Glutamatergic neuron (in vitro differentiated cells): ENCODE results near the gene NAGA. TPM values are rescaled to one million over a fixed set of nuclear protein-coding genes. Genes with fewer than 3 reads are reported as not detected.
A peak's percentile ranks its signal among the peaks of the same experiment; 100 is the strongest.
"Not testable (repeated sequence)": the region's sequence is repeated elsewhere in the genome, so short reads cannot be mapped to it uniquely, and the experiment has no call there.

Source experiments
- DNase-seq: peaks from one replicate; pipeline ENCODE4 v3.0.0; 2022
- H3K27ac Mint-ChIP-seq: one replicate; pipeline ENCODE4 v1.8.0; 2020; ENCODE audit warnings: mild to moderate bottlenecking, mixed read lengths, inconsistent platforms; ENCODE audit not compliant: unreplicated experiment
- H3K27me3 Mint-ChIP-seq: one replicate; pipeline ENCODE4 v1.8.0; 2020; ENCODE audit warnings: mild to moderate bottlenecking, moderate library complexity, mixed read lengths, inconsistent platforms; ENCODE audit not compliant: unreplicated experiment
- H3K36me3 Mint-ChIP-seq: one replicate; pipeline ENCODE4 v1.8.0; 2020; ENCODE audit warnings: mild to moderate bottlenecking, mixed read lengths, inconsistent platforms; ENCODE audit not compliant: unreplicated experiment
- H3K4me1 Mint-ChIP-seq: one replicate; pipeline ENCODE4 v1.8.0; 2020; ENCODE audit warnings: mild to moderate bottlenecking, low read depth, mixed read lengths, inconsistent platforms; ENCODE audit not compliant: unreplicated experiment
- H3K4me3 Mint-ChIP-seq: one replicate; pipeline ENCODE4 v1.8.0; 2020; ENCODE audit warnings: mild to moderate bottlenecking, mixed read lengths, inconsistent platforms; ENCODE audit not compliant: unreplicated experiment
- H3K9me3 Mint-ChIP-seq: one replicate; pipeline ENCODE4 v1.8.0; 2020; ENCODE audit warnings: mild to moderate bottlenecking, moderate library complexity, mixed read lengths, inconsistent platforms; ENCODE audit not compliant: unreplicated experiment
- total RNA-seq: library from RNA; stranded (reverse); fragmentation: NEBNext Ultra II Directional; extraction: Animal tissue kit (Norgen Biotek cat#: 25700); gene quantifications from one replicate; pipeline ENCODE4 v1.2.1, GENCODE V29; 2021; ENCODE audit not compliant: unreplicated experiment
- TF ChIP-seq, protein P1 (sequence below): fragments of 200-600 bp; sonication (generic); IDR thresholded peaks from one replicate; pipeline ENCODE4 v1.5.0; 2021; ENCODE audit not compliant: partially characterized antibody, unreplicated experiment

Gene NAGA
- total RNA-seq, 1 donor from 2014 or later = 13.0 TPM

- no peak for DNase-seq
- H3K36me3 Mint-ChIP-seq = peaks cover 6% of the 10 kb centered on the region
- H3K27me3 Mint-ChIP-seq = peaks cover 9% of the 10 kb centered on the region
- H3K9me3 Mint-ChIP-seq = peaks cover 9% of the 10 kb centered on the region
- peak overlapping the region; percentile 49 for H3K4me3 Mint-ChIP-seq
- peaks cover 15% of the 10 kb centered on the region for H3K4me1 Mint-ChIP-seq
- no peak overlapping the region for H3K27ac Mint-ChIP-seq
- TF ChIP-seq, protein P1, sequence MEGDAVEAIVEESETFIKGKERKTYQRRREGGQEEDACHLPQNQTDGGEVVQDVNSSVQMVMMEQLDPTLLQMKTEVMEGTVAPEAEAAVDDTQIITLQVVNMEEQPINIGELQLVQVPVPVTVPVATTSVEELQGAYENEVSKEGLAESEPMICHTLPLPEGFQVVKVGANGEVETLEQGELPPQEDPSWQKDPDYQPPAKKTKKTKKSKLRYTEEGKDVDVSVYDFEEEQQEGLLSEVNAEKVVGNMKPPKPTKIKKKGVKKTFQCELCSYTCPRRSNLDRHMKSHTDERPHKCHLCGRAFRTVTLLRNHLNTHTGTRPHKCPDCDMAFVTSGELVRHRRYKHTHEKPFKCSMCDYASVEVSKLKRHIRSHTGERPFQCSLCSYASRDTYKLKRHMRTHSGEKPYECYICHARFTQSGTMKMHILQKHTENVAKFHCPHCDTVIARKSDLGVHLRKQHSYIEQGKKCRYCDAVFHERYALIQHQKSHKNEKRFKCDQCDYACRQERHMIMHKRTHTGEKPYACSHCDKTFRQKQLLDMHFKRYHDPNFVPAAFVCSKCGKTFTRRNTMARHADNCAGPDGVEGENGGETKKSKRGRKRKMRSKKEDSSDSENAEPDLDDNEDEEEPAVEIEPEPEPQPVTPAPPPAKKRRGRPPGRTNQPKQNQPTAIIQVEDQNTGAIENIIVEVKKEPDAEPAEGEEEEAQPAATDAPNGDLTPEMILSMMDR = no peak
Measured at GRCh38 chr22:42074846-42075676, 4.4 kb upstream of the NAGA start.

- peaks cover 14% of the 10 kb centered on the region for H3K4me1 Mint-ChIP-seq
Measured at GRCh38 chr22:42074132-42074811, 3.7 kb upstream of the NAGA start, which contains the start of gene PHETA2. Gene PHETA2, plus strand, starts transcription at chr22:42074248. Its CDS starts 3,046 bp downstream, at chr22:42077294.

DNA sequence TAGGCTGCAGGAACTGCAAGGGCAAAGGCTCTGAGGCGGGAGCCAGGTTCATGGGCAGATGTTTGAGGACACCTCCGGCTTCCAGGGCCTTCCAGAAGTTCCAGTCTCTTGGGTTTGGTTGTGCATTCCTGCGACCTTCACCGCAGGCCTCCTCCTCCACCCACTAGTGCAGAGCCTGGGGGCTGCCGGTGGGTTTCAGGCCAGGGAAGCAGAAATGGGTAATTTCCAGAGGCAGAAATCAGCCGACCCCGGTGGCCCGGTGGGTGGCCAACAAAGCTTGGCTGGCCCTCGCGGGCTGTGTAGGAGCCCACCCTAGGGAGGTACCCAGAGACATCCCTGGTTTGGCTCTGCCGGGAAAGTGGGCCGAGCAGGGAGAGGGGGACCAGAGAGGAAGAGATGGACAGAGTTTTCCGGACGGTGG lies 3.0 kb upstream of the NAGA start:
- H3K4me1 Mint-ChIP-seq = peaks cover 11% of the 10 kb centered on the region
- H3K9me3 Mint-ChIP-seq = peaks cover 6% of the 10 kb centered on the region
- peaks cover 7% of the 10 kb centered on the region for H3K27me3 Mint-ChIP-seq
- no peak for DNase-seq
- TF ChIP-seq, protein P1 = no peak
- peaks cover 6% of the 10 kb centered on the region for H3K36me3 Mint-ChIP-seq
- no peak overlapping the region for H3K27ac Mint-ChIP-seq
- peak overlapping the region; percentile 2 for H3K4me3 Mint-ChIP-seq

More at GRCh38 chr22:42074132-42074811, 3.7 kb upstream of the NAGA start, which contains the start of gene PHETA2:
- H3K9me3 Mint-ChIP-seq = peaks cover 6% of the 10 kb centered on the region
- H3K27ac Mint-ChIP-seq = no peak within 1 kb of the TSS
- H3K36me3 Mint-ChIP-seq = peaks cover 6% of the 10 kb centered on the region
- TF ChIP-seq, protein P1 = peak; percentile 22
- DNase-seq = peak; percentile 51
- peaks cover 7% of the 10 kb centered on the region for H3K27me3 Mint-ChIP-seq
- peak within 1 kb of the TSS; percentile 49 for H3K4me3 Mint-ChIP-seq

DNA sequence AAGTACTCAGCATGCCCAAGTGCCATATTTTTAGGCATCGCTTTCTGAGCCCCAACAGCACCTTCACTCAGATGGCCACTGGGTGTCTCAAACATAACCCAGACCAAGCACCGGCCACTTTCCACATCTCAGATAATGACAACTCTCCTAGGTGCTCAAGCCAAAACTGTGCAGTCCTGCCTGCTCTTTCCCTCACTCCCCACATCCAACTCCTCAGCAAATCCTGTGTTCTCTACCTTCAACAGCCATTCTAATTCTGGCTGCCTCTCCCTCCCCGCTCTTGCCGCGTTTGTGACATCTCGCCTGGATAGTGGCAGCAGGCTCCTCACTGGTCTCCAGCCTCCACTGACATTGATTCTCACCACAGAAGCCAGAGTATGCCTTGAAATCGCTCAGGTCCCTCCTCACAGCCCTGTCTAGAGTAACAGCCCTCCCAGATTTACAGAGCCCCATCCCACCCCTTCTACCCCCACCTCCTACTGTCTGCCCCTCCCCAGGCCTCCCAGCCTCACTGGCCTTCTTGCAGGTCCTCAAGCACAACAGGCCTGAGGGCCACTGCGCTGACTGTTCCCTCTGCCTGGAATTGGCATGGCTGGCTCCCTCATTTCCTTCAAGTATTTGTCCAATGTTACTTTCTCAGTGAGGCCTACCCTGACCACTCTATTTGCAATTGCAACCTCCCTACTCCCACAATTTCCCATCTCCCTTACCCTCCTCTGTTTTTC lies 2.2 kb upstream of the NAGA start:
- no peak overlapping the region for H3K27ac Mint-ChIP-seq
- DNase-seq = no peak
- peaks cover 10% of the 10 kb centered on the region for H3K4me1 Mint-ChIP-seq
- peak overlapping the region; percentile 50 for H3K4me3 Mint-ChIP-seq
- TF ChIP-seq, protein P1 = no peak
- peaks cover 6% of the 10 kb centered on the region for H3K36me3 Mint-ChIP-seq
- H3K27me3 Mint-ChIP-seq = peaks cover 7% of the 10 kb centered on the region
- peaks cover 6% of the 10 kb centered on the region for H3K9me3 Mint-ChIP-seq

- not testable (repeated sequence) for H3K27ac Mint-ChIP-seq, H3K36me3 Mint-ChIP-seq, DNase-seq, H3K27me3 Mint-ChIP-seq, H3K9me3 Mint-ChIP-seq, H3K4me3 Mint-ChIP-seq
- H3K4me1 Mint-ChIP-seq = peaks cover 10% of the 10 kb centered on the region
Measured at GRCh38 chr22:42071508-42071907, 896 bp upstream of the NAGA start.
